ENCODE measurements around the gene IGF1R. TPM values are rescaled to one million over a fixed set of nuclear protein-coding genes. Genes with fewer than 3 reads are reported as not detected.
A peak's percentile ranks its signal among the peaks of the same experiment; 100 is the strongest.

The IGF1R gene
- total RNA-seq, 1 donor from 2014 or later: 23.5 TPM

DNA sequence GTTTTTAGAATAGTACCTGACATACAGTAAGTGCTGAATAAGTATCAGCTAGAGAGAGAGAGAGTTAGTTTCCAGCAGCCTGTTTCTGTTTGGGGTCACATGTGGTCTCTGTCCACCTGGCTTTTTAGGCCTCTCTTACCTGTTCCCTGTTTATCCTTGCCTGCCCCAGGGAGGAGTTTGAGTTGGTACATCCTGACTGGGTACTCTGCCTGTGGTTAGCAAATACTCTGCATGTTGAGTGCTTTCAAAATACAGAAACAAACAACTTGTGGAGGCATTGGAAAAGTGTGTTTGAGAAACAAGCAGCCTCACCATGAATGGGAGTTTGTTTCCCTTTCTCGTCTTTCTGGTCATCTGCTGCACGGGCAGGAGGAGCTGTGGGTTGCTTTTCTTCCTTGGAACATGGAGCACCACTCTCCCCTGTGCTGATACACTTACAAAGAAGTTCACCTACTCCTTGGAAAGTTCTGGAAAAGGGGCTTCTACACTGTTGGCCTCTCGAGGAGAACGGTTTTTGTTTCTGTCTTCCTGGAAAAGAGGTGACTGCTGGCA is 193.2 kb downstream of the IGF1R start:
- Histone ChIP-seq H4K20me1 (ENCODE audit: low read depth) (peaks cover 94% of the 10 kb centered on the region), H3K9me3 (ENCODE audit: low read depth) (no peaks in the 10 kb centered on the region), H3K4me3 (no peak overlapping the region), H3K27ac (no peak overlapping the region), H3F3A (ENCODE audit: low read depth) (no peaks in the 10 kb centered on the region), H3K4me2 (no peak overlapping the region), H3K4me1 (peaks cover 38% of the 10 kb centered on the region), H2AFZ (replicated peaks) (no peak overlapping the region), H3K36me3 (no peaks in the 10 kb centered on the region), H3K79me2 (ENCODE audit: low read depth) (peaks cover 97% of the 10 kb centered on the region), H3K27me3 (no peaks in the 10 kb centered on the region), H3K9ac (no peak overlapping the region)
- H3K4me1 Mint-ChIP-seq: peaks cover 61% of the 10 kb centered on the region
- no peak overlapping the region for H3K4me3 Mint-ChIP-seq
- no peaks in the 10 kb centered on the region for H3K27me3 Mint-ChIP-seq (ENCODE audit: insufficient read depth, low read depth)
- peaks cover 8% of the 10 kb centered on the region for H3K9me3 Mint-ChIP-seq
- TF ChIP-seq EZH2 (IDR thresholded peaks at IDR 0.05): no peak
- TF ChIP-seq EZH2phosphoT487 (IDR thresholded peaks at IDR 0.05): no peak
- H3K36me3 Mint-ChIP-seq: peaks cover 14% of the 10 kb centered on the region
- H3K27ac Mint-ChIP-seq: no peak overlapping the region
- DNase-seq (ENCODE audit: low spot score): no peak

DNA sequence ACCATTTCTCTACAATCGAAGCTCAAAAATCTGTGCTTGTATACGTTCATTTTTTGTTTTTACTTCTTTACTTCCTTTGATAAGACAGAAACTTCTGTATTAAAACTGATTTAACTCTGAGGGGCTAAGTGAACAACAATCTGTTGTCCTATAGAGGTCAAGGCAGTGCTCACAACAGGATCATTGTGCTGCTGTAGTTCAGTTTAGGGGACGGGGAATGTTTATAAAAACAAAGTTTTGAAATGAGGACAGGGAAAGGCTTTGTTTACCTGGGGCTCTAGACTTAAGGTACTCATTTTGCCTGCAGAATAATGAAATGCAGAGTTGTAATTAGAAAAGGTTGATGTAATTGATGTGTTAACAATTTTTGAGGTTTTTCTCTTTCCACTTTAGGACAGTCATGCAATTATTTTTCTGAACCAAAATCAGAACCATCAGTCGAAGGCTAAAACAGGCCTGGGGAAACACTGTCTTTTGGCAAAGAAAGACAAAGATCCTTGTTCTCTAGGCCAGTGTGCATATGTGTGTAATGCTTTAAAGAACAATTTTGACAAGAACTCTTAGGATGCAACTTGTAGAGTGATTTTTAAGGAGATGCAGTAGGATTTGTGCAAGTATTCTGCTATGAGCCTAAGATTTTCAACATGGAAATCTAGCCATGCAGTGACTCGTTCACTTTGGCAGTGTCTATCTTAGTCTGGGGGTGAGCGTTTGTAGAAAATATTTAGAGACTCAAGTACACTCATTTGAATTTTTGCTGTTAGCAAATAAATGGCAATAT is 194.0 kb downstream of the IGF1R start:
- H3K4me1 Mint-ChIP-seq: peaks cover 61% of the 10 kb centered on the region
- peaks cover 93% of the 10 kb centered on the region for H4K20me1 ChIP-seq (ENCODE audit: low read depth)
- peaks cover 97% of the 10 kb centered on the region for H3K79me2 ChIP-seq (ENCODE audit: low read depth)
- H3K4me3 ChIP-seq: no peak overlapping the region
- H3K4me3 Mint-ChIP-seq: no peak overlapping the region
- no peak for DNase-seq (ENCODE audit: low spot score)
- H3K27ac ChIP-seq: no peak overlapping the region
- no peaks in the 10 kb centered on the region for H3K27me3 ChIP-seq
- H3K36me3 ChIP-seq: no peaks in the 10 kb centered on the region
- H3K27me3 Mint-ChIP-seq (ENCODE audit: insufficient read depth, low read depth): no peaks in the 10 kb centered on the region
- no peak overlapping the region for H3K4me2 ChIP-seq
- peak overlapping the region; percentile 30 for H3K27ac Mint-ChIP-seq
- peaks cover 38% of the 10 kb centered on the region for H3K4me1 ChIP-seq
- H3F3A ChIP-seq (ENCODE audit: low read depth): no peaks in the 10 kb centered on the region
- no peak for TF ChIP-seq EZH2 (IDR thresholded peaks at IDR 0.05)
- no peak for TF ChIP-seq EZH2phosphoT487 (IDR thresholded peaks at IDR 0.05)
- TF ChIP-seq, protein P1, sequence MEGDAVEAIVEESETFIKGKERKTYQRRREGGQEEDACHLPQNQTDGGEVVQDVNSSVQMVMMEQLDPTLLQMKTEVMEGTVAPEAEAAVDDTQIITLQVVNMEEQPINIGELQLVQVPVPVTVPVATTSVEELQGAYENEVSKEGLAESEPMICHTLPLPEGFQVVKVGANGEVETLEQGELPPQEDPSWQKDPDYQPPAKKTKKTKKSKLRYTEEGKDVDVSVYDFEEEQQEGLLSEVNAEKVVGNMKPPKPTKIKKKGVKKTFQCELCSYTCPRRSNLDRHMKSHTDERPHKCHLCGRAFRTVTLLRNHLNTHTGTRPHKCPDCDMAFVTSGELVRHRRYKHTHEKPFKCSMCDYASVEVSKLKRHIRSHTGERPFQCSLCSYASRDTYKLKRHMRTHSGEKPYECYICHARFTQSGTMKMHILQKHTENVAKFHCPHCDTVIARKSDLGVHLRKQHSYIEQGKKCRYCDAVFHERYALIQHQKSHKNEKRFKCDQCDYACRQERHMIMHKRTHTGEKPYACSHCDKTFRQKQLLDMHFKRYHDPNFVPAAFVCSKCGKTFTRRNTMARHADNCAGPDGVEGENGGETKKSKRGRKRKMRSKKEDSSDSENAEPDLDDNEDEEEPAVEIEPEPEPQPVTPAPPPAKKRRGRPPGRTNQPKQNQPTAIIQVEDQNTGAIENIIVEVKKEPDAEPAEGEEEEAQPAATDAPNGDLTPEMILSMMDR (IDR thresholded peaks at IDR 0.05): no peak
- no peak overlapping the region for H2AFZ ChIP-seq (replicated peaks)
- H3K9me3 Mint-ChIP-seq: peaks cover 3% of the 10 kb centered on the region
- no peak overlapping the region for H3K9ac ChIP-seq
- H3K36me3 Mint-ChIP-seq: peaks cover 10% of the 10 kb centered on the region
- H3K9me3 ChIP-seq (ENCODE audit: low read depth): no peaks in the 10 kb centered on the region

DNA sequence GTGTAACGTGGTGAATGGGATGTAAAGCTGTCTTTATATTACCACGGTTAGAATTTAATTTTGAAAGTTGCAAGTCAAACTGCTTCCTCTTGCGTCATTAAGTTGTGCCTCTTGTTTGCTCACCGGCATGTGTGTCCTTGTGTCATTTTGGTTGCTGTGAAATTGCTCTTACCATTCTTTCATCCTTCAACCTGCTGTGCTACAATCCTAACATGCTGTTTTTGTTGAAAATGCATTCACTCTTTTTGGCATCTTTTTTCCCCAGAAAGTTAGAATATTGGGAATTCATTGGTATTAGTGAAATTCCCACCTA is 194.6 kb downstream of the IGF1R start:
- H3K36me3 Mint-ChIP-seq: peaks cover 7% of the 10 kb centered on the region
- H3K4me1 Mint-ChIP-seq: peaks cover 61% of the 10 kb centered on the region
- no peak overlapping the region for H3K4me3 ChIP-seq
- peaks cover 3% of the 10 kb centered on the region for H3K9me3 Mint-ChIP-seq
- H3K27me3 ChIP-seq: no peaks in the 10 kb centered on the region
- H3K4me3 Mint-ChIP-seq: no peak overlapping the region
- no peak overlapping the region for H3K27ac Mint-ChIP-seq
- H3K36me3 ChIP-seq: no peaks in the 10 kb centered on the region
- H3K79me2 ChIP-seq (ENCODE audit: low read depth): peaks cover 97% of the 10 kb centered on the region
- no peak for DNase-seq (ENCODE audit: low spot score)
- no peaks in the 10 kb centered on the region for H3F3A ChIP-seq (ENCODE audit: low read depth)
- no peaks in the 10 kb centered on the region for H3K9me3 ChIP-seq (ENCODE audit: low read depth)
- no peak overlapping the region for H3K27ac ChIP-seq
- peaks cover 38% of the 10 kb centered on the region for H3K4me1 ChIP-seq
- H2AFZ ChIP-seq (replicated peaks): no peak overlapping the region
- peaks cover 93% of the 10 kb centered on the region for H4K20me1 ChIP-seq (ENCODE audit: low read depth)
- H3K27me3 Mint-ChIP-seq (ENCODE audit: insufficient read depth, low read depth): no peaks in the 10 kb centered on the region
- no peak for TF ChIP-seq EZH2 (IDR thresholded peaks at IDR 0.05)
- TF ChIP-seq EZH2phosphoT487 (IDR thresholded peaks at IDR 0.05): no peak
- TF ChIP-seq, protein P1 (IDR thresholded peaks at IDR 0.05): no peak
- H3K9ac ChIP-seq: no peak overlapping the region
- no peak overlapping the region for H3K4me2 ChIP-seq

- Histone ChIP-seq H3K27ac (no peak overlapping the region), H3K9ac (no peak overlapping the region), H3K27me3 (no peaks in the 10 kb centered on the region), H3K79me2 (ENCODE audit: low read depth) (peaks cover 97% of the 10 kb centered on the region), H3K4me1 (peaks cover 32% of the 10 kb centered on the region), H4K20me1 (ENCODE audit: low read depth) (peaks cover 93% of the 10 kb centered on the region), H3F3A (ENCODE audit: low read depth) (no peaks in the 10 kb centered on the region), H3K4me2 (no peak overlapping the region), H3K9me3 (ENCODE audit: low read depth) (no peaks in the 10 kb centered on the region), H3K36me3 (no peaks in the 10 kb centered on the region), H3K4me3 (no peak overlapping the region), H2AFZ (replicated peaks) (no peak overlapping the region)
- H3K4me3 Mint-ChIP-seq: no peak overlapping the region
- DNase-seq (ENCODE audit: low spot score): no peak
- no peak overlapping the region for H3K27ac Mint-ChIP-seq
- H3K4me1 Mint-ChIP-seq: peaks cover 54% of the 10 kb centered on the region
- TF ChIP-seq EZH2phosphoT487 (IDR thresholded peaks at IDR 0.05) (no peak), EZH2 (IDR thresholded peaks at IDR 0.05) (no peak)
- TF ChIP-seq, protein P1 (IDR thresholded peaks at IDR 0.05): no peak
- H3K27me3 Mint-ChIP-seq (ENCODE audit: insufficient read depth, low read depth): no peaks in the 10 kb centered on the region
- peaks cover 3% of the 10 kb centered on the region for H3K9me3 Mint-ChIP-seq
- peaks cover 7% of the 10 kb centered on the region for H3K36me3 Mint-ChIP-seq
These were observed 195.5 kb downstream of the IGF1R start for GRCh38 chr15:98843844-98844243.

Data from neural progenitor cell (in vitro differentiated cells).